Glutamatergic neuron (in vitro differentiated cells): ENCODE measurements around the gene NECAB2. TPM values are rescaled to one million over a fixed set of nuclear protein-coding genes. Genes with fewer than 3 reads are reported as not detected.

Source experiments
- DNase-seq: peaks from one replicate; pipeline ENCODE4 v3.0.0; 2022
- H3K27ac Mint-ChIP-seq: one replicate; pipeline ENCODE4 v1.8.0; 2020; ENCODE audit warnings: mild to moderate bottlenecking, mixed read lengths, inconsistent platforms; ENCODE audit not compliant: unreplicated experiment
- H3K27me3 Mint-ChIP-seq: one replicate; pipeline ENCODE4 v1.8.0; 2020; ENCODE audit warnings: mild to moderate bottlenecking, moderate library complexity, mixed read lengths, inconsistent platforms; ENCODE audit not compliant: unreplicated experiment
- H3K36me3 Mint-ChIP-seq: one replicate; pipeline ENCODE4 v1.8.0; 2020; ENCODE audit warnings: mild to moderate bottlenecking, mixed read lengths, inconsistent platforms; ENCODE audit not compliant: unreplicated experiment
- H3K4me1 Mint-ChIP-seq: one replicate; pipeline ENCODE4 v1.8.0; 2020; ENCODE audit warnings: mild to moderate bottlenecking, low read depth, mixed read lengths, inconsistent platforms; ENCODE audit not compliant: unreplicated experiment
- H3K4me3 Mint-ChIP-seq: one replicate; pipeline ENCODE4 v1.8.0; 2020; ENCODE audit warnings: mild to moderate bottlenecking, mixed read lengths, inconsistent platforms; ENCODE audit not compliant: unreplicated experiment
- H3K9me3 Mint-ChIP-seq: one replicate; pipeline ENCODE4 v1.8.0; 2020; ENCODE audit warnings: mild to moderate bottlenecking, moderate library complexity, mixed read lengths, inconsistent platforms; ENCODE audit not compliant: unreplicated experiment
- total RNA-seq: library from RNA; stranded (reverse); fragmentation: NEBNext Ultra II Directional; extraction: Animal tissue kit (Norgen Biotek cat#: 25700); gene quantifications from one replicate; pipeline ENCODE4 v1.2.1, GENCODE V29; 2021; ENCODE audit not compliant: unreplicated experiment
- TF ChIP-seq, protein P1 (sequence below): fragments of 200-600 bp; sonication (generic); IDR thresholded peaks from one replicate; pipeline ENCODE4 v1.5.0; 2021; ENCODE audit not compliant: partially characterized antibody, unreplicated experiment

Gene NECAB2
- total RNA-seq, 1 donor from 2014 or later: 112 TPM

DNA sequence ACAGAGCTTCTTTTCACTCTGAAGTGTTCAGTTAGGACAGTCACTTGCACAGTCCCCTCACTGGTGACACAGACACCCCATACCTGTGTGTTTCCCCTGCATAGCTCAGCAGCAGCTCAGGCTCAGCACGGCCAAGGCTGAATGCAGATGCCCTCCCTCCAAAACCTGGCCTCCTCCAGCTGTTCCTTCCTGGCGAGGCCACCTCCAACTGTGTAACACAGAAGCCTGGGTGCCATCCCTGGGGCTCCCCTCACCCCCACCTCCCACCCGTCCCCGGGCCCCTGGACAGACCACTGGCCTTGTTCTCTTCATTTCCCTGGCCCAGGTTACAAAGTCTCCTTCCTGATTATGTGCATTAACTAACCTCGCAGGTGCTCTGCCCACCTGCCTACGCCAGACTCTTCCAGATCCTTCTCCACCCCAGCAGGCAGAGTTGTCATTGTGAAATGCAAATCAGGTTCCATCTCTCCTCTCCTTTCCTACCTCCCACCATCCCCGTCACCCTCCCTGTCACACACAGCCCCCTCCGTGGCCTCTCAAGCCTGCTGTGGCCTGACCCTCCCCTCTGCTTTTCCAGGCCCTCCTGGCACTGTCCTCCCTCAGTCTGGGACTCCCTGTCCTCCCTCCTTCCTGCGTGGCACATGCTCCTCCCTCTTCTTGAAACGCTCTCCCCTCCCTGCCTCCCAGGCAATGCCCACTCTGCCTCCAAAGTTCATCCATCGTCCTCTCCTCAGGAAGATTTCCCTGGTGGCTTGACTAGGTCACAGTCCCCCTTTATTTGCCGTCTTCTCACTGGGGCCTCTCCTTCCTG is 42.7 kb upstream of the NECAB2 start:
- peaks cover 9% of the 10 kb centered on the region for H3K9me3 Mint-ChIP-seq
- TF ChIP-seq, protein P1, sequence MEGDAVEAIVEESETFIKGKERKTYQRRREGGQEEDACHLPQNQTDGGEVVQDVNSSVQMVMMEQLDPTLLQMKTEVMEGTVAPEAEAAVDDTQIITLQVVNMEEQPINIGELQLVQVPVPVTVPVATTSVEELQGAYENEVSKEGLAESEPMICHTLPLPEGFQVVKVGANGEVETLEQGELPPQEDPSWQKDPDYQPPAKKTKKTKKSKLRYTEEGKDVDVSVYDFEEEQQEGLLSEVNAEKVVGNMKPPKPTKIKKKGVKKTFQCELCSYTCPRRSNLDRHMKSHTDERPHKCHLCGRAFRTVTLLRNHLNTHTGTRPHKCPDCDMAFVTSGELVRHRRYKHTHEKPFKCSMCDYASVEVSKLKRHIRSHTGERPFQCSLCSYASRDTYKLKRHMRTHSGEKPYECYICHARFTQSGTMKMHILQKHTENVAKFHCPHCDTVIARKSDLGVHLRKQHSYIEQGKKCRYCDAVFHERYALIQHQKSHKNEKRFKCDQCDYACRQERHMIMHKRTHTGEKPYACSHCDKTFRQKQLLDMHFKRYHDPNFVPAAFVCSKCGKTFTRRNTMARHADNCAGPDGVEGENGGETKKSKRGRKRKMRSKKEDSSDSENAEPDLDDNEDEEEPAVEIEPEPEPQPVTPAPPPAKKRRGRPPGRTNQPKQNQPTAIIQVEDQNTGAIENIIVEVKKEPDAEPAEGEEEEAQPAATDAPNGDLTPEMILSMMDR: no peak

DNA sequence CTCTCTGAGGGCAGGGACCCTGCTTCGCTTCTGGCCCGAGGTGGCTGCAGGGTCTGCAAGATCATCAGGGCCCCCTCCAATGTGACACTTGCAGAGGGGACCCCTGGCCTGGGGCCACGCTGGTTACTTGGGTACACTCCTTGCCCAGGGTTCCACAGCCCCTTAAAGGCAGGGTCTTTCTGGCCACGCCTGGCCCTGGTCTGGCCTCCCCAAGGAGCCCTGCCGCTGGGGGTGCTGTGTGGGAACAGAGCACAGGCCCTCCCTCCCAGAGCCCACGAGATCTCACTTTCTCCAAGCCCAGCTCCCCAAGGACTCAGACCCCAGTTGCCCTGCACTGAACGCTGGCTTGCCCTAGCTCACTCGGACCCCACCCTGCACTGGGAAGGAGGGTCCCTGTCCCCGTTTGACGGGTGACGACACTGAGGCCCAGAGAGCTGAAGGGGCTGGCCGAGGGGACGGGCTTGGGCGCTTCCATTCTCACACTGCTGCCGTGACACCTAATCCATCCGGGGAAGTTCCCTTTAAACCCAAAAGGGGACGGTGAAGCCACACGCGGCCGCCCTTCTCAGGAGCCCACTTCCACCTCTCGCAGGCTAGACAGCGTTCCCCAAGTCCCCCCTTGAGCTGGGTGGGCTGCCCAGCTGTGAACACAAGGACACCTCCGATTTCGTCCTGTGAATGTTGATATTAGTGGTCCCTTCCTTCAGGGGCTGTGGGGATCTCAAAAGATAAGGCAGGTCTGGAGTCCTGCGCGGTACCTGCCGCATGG is 41.9 kb upstream of the NECAB2 start:
- Mint-ChIP-seq H3K36me3 (peaks cover under 1% of the 10 kb centered on the region), H3K27ac (no peak overlapping the region), H3K9me3 (peaks cover 5% of the 10 kb centered on the region), H3K4me3 (peak overlapping the region; percentile 1), H3K27me3 (peaks cover 10% of the 10 kb centered on the region), H3K4me1 (peaks cover 34% of the 10 kb centered on the region)
- DNase-seq: no peak
- TF ChIP-seq, protein P1: no peak

More for the DNA sequence above, 42.7 kb upstream of the NECAB2 start:
- peaks cover 9% of the 10 kb centered on the region for H3K36me3 Mint-ChIP-seq
- no peak for DNase-seq
- no peak overlapping the region for H3K27ac Mint-ChIP-seq
- peaks cover 34% of the 10 kb centered on the region for H3K4me1 Mint-ChIP-seq
- H3K27me3 Mint-ChIP-seq: peaks cover 17% of the 10 kb centered on the region
- no peak overlapping the region for H3K4me3 Mint-ChIP-seq

DNA sequence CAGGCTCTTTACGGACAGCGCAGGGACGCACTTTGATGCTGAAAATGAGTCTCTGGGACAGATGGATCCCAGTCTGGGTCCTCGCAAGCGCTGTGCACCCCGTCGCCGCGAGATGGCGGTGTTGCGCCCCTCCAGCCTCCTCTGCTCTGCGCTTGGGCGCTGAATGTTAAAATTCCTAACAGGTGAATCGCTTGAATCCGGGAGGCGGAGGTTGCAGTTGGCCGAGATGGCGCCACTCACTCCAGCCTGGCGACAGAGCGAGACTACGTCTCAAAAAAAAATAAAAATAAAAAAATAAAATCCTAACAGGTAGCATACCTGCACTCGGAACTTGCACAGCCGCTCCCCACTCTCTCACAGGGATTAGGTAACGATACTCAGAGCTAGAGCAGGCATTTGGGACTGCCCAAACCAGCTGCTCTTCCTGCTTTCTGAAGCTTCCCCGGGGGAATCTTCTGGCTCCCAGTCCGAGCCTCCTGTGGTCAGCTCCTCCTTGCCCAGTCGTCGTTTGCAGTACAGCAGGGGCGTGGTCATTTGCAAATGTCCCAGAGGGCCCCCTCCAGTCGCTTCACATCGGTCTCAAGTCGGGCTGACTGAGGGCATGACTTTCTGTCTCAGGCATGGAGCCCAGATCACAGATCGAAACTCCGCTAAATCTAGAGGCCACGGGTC is 41.2 kb upstream of the NECAB2 start:
- Mint-ChIP-seq H3K27ac (no peak overlapping the region), H3K4me3 (peak overlapping the region; percentile 77)
- DNase-seq: peak; percentile 92

DNA sequence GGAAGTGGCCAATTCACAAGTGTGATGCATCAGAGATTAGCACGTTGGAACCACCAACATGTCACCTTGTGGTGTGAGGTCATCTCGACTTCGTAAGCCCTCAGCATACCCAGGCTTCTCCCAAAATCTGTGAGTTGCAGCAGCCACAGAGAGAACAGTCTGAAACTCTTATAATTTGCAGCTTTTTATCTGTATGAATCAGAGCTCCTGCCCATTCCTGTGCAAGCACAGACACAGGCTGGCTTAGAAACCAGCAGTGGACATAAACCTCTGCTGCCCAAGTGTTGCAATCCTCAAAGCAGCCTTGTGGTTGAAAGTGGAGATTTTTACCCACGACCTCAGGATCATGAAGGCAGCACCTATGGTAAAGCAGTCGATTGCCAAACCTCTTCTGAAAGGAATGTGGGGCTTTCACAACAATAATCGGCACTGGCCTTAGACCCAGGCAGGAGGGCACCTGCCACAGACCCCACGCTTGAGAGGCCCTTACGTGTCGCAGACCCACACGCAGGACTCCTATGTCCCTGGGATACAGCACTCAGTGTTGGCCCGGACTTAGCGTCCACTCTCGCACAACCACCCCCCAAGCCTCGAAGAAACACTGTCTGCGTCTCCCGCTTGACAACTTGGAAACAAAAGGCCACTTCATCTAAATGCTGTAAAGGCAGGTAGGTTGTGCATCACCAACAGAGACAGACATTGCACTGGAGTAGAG is 39.5 kb upstream of the NECAB2 start:
- no peak overlapping the region for H3K27ac Mint-ChIP-seq
- H3K27me3 Mint-ChIP-seq: peaks cover 10% of the 10 kb centered on the region
- TF ChIP-seq, protein P1: no peak
- H3K36me3 Mint-ChIP-seq: no peaks in the 10 kb centered on the region
- DNase-seq: no peak
- H3K9me3 Mint-ChIP-seq: peaks cover 3% of the 10 kb centered on the region
- H3K4me3 Mint-ChIP-seq: no peak overlapping the region
- H3K4me1 Mint-ChIP-seq: peaks cover 25% of the 10 kb centered on the region

More for the DNA sequence above, 41.2 kb upstream of the NECAB2 start:
- Mint-ChIP-seq H3K27me3 (peaks cover 10% of the 10 kb centered on the region), H3K9me3 (peaks cover 5% of the 10 kb centered on the region), H3K36me3 (no peaks in the 10 kb centered on the region), H3K4me1 (peaks cover 34% of the 10 kb centered on the region)
- TF ChIP-seq, protein P1: peak; percentile 92
